HG02623 (cell line): ENCODE measurements around the gene C4B.
"Not testable (repeated sequence)": the region's sequence is repeated elsewhere in the genome, so short reads cannot be mapped to it uniquely, and the experiment has no call there.

Experiments
- ATAC-seq: cut with Tn5 transposase; IDR thresholded peaks from one replicate; pipeline ENCODE4 v1.9.1; 2021; ENCODE audit warnings: moderate library complexity; ENCODE audit not compliant: unreplicated experiment

C4B gene

GRCh38 chr6:32035283-32036013 is 20.9 kb downstream of the C4B start:
- not testable (repeated sequence) for ATAC-seq

GRCh38 chr6:32037136-32037535 is 22.5 kb downstream of the C4B start:
- not testable (repeated sequence) for ATAC-seq

DNA sequence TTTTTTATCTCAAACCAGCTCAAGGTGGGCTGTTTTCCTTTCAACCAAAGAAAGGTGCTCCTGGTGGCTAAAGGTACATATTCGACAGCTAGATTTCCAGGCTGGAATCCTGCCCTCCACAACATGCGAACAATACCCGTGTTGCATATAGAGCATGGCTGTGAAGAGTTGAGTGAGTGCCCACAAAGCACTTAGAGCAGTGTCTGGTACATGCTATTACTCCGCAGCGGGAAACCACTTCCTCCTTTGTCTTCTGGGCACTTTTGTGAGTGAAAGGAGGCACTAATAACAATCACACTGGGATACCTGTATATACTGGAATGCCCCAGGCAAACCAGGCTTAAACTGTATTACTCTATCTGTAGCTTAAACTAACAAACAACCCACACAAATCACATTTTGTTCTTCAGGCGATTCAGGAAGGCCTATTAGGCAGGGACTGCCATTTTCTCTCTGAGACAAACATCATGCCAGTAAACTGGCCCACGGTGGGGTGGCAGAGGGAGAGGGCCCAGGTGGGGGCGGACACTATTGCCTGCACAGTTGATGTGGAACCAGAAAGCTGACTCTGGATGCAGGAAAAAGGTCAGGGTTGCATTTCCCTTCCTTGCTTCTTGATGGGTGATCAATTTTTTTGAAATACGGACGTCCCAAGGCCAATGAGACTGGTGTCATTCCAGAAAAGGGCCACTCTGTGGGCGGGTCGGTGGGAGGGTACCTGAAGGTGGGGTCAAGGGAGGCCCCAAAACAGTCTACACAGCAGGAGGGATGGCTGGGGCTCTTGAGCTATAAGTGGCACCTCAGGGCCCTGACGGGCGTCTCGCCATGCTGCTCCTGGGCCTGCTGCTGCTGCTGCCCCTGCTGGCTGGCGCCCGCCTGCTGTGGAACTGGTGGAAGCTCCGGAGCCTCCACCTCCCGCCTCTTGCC is 23.3 kb downstream of the C4B start, which contains the start of gene CYP21A2:
TSS of gene CYP21A2 (plus strand) at position 818 of the 927 bp plus-strand sequence. CDS start at position 826, 8 bp downstream.
- ATAC-seq: not testable (repeated sequence)

- ATAC-seq: not testable (repeated sequence)
Measured at GRCh38 chr6:32038878-32039277, 24.3 kb downstream of the C4B start.

DNA sequence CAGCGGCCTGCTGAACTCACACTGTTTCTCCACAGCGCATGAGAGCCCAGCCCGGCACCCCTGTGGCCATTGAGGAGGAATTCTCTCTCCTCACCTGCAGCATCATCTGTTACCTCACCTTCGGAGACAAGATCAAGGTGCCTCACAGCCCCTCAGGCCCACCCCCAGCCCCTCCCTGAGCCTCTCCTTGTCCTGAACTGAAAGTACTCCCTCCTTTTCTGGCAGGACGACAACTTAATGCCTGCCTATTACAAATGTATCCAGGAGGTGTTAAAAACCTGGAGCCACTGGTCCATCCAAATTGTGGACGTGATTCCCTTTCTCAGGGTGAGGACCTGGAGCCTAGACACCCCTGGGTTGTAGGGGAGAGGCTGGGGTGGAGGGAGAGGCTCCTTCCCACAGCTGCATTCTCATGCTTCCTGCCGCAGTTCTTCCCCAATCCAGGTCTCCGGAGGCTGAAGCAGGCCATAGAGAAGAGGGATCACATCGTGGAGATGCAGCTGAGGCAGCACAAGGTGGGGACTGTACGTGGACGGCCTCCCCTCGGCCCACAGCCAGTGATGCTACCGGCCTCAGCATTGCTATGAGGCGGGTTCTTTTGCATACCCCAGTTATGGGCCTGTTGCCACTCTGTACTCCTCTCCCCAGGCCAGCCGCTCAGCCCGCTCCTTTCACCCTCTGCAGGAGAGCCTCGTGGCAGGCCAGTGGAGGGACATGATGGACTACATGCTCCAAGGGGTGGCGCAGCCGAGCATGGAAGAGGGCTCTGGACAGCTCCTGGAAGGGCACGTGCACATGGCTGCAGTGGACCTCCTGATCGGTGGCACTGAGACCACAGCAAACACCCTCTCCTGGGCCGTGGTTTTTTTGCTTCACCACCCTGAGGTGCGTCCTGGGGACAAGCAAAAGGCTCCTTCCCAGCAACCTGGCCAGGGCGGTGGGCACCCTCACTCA is 25.0 kb downstream of the C4B start:
- not testable (repeated sequence) for ATAC-seq

DNA sequence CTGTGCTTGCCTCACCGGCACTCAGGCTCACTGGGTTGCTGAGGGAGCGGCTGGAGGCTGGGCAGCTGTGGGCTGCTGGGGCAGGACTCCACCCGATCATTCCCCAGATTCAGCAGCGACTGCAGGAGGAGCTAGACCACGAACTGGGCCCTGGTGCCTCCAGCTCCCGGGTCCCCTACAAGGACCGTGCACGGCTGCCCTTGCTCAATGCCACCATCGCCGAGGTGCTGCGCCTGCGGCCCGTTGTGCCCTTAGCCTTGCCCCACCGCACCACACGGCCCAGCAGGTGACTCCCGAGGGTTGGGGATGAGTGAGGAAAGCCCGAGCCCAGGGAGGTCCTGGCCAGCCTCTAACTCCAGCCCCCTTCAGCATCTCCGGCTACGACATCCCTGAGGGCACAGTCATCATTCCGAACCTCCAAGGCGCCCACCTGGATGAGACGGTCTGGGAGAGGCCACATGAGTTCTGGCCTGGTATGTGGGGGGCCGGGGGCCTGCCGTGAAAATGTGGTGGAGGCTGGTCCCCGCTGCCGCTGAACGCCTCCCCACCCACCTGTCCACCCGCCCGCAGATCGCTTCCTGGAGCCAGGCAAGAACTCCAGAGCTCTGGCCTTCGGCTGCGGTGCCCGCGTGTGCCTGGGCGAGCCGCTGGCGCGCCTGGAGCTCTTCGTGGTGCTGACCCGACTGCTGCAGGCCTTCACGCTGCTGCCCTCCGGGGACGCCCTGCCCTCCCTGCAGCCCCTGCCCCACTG is 25.9 kb downstream of the C4B start:
- not testable (repeated sequence) for ATAC-seq

DNA sequence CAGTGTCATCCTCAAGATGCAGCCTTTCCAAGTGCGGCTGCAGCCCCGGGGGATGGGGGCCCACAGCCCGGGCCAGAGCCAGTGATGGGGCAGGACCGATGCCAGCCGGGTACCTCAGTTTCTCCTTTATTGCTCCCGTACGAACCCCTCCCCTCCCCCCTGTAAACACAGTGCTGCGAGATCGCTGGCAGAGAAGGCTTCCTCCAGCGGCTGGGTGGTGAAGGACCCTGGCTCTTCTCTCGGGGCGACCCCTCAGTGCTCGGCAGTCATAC is 26.4 kb downstream of the C4B start:
- not testable (repeated sequence) for ATAC-seq

GRCh38 chr6:32041385-32041784 is 26.8 kb downstream of the C4B start:
- ATAC-seq: not testable (repeated sequence)

DNA sequence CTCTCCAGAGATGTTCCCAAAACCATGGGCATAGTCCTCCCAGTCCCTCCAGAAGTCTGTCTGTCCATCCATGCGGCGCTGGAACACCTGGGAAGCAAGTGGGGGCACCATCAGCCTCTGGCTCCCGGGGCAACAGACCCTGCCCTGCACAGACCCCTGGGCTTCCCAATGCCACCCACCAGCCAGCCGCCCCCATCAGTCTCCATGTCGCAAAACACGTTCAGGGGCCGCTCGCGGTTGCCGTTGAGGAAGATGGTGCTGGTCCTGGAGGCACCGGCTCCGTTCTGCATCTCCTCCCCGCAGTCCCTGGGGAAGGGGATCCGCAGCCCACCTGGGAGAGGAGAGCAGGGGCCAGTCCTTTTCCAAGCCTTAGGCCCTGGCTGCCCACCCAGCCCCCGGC is 27.7 kb downstream of the C4B start:
- not testable (repeated sequence) for ATAC-seq

- not testable (repeated sequence) for ATAC-seq
Measured at GRCh38 chr6:32043589-32044380, 29.2 kb downstream of the C4B start.

DNA sequence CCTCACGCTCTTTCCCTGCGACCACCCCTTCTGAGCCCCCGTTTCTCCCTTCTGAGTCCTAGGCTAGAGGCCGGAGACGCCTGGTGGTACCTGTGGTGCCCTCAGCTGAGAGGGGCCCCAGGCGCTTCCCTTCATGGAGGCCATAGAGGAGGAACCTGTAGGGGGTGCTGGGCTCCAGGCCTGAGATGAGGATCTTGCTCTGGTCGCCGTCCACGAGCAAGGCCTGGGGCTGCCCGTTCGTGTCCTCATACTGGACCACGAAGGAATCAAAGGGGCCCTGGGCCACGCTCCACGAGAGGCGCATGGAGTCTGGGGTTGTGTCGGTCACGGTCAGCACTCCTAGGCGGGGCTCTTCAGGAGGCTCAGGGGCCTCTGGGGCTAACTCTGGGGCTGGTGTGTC is 30.3 kb downstream of the C4B start:
- ATAC-seq: not testable (repeated sequence)

DNA sequence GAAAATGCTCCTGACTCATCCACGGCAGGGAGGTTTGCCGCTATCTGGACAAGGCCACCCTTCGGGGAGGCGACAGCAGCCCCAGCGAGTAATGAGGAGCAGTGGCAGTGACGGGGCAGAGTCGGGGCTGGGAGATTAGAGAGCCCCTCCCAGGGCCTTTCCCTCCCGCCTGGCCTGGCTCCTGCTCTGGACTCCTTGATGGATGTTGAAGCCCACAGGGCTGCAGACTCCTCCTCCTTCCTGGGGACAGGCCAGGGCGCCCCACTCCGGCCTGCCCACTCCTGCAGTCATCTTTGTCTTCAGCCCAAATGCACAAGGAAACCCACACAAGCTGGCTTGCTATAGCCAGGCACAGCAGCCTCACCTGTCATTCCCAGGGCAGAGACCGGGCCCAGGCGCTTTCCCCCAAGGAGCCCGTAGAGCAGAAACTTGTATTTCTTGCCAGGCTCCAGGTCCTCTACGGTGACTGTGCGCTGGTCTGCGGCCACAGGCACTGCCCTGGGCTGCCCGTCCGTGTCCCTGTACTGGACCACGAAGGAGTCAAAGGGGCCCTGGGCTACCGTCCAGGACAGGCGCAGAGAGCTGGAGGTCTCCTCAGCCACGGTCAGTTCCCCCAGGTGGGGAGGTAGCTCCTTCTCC is 31.3 kb downstream of the C4B start:
- ATAC-seq: no peak

DNA sequence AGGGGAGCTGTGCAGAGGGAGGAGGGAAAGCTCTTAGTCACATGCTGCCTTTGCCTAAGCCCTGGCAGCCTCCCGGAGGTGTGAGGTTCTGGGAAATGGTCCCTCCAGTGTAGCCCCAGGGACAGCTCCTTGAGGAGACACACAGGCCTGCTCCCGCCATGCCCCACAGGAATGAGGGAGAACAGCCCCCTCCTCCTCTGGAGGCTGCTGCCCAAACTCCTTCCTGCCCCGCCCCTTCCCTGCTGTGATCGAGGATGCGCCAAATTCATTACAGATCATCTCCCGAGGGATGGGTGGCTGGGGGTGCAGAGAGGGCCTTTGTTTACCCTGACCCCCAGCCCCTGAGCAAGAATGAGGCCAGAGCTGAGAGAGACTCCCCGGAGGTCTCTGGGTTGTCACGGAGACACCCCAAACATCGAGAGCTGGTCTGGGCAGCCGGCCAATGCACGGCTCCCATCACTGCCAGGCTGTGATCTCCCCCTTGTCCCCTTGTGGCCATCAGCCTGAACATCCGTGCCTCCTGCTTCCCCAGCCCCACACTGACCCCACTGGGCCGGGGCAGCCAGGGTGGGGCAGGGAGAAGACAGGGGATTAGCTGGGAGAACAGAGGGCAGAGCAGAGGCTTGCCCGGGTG is 32.0 kb downstream of the C4B start:
- no peak for ATAC-seq

- ATAC-seq: no peak
Measured at GRCh38 chr6:32047084-32047478, 32.5 kb downstream of the C4B start.

DNA sequence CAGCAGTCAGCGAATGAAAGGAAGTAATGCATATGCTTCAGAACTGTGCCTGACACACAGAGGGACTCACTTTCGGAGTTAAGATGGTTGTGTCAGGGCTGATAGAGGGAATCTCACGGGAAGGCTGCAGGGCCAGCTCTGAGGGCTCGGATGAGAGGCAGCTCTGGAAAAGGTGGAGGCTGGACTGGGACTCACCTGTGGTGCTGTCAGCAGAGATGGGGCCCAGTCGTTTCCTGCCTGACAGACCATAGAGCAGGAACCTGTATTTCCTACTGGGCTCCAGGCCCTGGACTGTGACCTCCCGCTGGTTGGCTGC is 32.9 kb downstream of the C4B start:
- no peak for ATAC-seq

DNA sequence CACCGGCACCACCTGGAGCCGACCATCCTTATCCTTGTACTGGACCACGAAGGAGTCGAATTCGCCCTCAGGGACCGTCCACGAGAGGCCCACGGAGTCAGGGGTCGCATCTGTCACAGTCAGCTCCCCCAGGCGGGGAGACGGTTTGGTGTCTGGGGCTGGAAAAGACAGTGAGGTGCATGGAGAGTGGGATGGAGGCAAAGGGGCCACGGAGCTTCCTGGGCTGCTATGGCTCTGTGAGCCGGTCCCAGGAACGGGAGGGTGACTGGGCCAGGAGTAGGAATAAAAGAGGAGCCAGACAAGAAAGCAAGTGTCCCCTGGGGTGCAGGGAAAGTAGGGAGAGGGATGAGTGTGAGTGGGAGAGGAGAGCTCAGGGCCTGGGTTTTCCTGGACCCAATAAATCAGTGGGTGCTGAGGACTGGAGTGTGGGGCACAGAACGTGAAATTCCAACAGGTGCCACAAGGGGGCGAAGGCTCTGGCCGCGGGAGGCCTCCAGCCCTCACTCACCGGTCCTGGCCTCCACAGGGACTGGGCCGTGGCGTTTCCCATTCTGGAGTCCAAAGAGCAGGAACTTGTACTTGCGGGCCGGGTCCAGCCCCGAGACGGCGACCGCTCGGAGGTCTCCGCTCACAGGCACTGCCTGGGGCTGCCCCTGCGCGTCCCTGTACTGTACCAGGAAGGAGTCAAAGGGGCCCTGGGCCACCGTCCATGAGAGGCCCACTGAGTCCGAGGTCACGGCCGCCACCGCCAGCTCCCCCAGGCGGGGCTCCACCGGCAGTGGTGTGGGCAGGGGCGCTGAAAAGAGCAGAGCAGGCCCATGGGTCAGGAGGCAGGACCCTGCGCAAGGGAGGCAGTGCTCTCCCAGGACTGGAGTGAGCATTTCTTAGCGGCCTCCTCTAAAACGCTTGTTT is 33.5 kb downstream of the C4B start:
- ATAC-seq: no peak

DNA sequence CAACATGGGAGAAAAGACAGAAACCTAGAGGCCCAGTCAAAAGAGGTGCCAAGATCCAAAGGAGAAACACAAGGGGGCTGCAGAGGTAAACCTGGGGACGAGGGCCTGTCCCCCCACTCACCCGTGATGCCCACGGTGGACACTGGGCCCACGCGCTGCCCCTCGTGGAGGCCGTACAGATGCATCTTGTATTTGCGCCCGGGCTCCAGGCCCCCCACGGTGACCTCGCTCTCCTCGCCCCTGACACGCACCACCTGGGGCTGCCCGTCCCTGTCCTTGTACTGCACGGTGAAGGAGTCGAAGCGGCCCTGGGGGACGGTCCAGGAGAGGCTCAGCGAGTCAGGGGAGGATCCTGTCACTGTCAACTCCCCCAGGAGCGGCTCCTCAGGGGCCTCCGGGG is 34.6 kb downstream of the C4B start:
- not testable (repeated sequence) for ATAC-seq

- ATAC-seq: not testable (repeated sequence)
Measured at GRCh38 chr6:32049736-32050135, 35.1 kb downstream of the C4B start.
